Measurements from ENCODE around the gene TST. TPM values are rescaled to one million over a fixed set of nuclear protein-coding genes. Genes with fewer than 3 reads are reported as not detected.
"Not testable (repeated sequence)": the region's sequence is repeated elsewhere in the genome, so short reads cannot be mapped to it uniquely, and the experiment has no call there.

The TST gene
- total and polyA plus RNA-seq, 2 donors (not counting 1 experiment from before 2014, with no cell fraction given): 12.7 to 21.6 TPM

GRCh38 chr22:36997746-36998145 is 21.5 kb downstream of the TST start:
- H3K27ac ChIP-seq (ENCODE audit: insufficient read depth, low read length): no peak overlapping the region
- H3K36me3 ChIP-seq (ENCODE audit: control insufficient read depth, insufficient read depth, low read length): no peaks in the 10 kb centered on the region
- no peak overlapping the region for H3K9ac ChIP-seq (ENCODE audit: insufficient read depth, low read length)
- H3K79me2 ChIP-seq (ENCODE audit: control insufficient read depth, insufficient read depth, low read length): no peaks in the 10 kb centered on the region
- no peak overlapping the region for H2AFZ ChIP-seq (ENCODE audit: low read length)
- H4K20me1 ChIP-seq (ENCODE audit: control insufficient read depth, extremely low read depth, insufficient read depth, low read length): no peaks in the 10 kb centered on the region
- TF ChIP-seq EZH2 (IDR thresholded peaks at IDR 0.05; ENCODE audit: low read length, missing control alignments): no peak
- TF ChIP-seq, protein P1, sequence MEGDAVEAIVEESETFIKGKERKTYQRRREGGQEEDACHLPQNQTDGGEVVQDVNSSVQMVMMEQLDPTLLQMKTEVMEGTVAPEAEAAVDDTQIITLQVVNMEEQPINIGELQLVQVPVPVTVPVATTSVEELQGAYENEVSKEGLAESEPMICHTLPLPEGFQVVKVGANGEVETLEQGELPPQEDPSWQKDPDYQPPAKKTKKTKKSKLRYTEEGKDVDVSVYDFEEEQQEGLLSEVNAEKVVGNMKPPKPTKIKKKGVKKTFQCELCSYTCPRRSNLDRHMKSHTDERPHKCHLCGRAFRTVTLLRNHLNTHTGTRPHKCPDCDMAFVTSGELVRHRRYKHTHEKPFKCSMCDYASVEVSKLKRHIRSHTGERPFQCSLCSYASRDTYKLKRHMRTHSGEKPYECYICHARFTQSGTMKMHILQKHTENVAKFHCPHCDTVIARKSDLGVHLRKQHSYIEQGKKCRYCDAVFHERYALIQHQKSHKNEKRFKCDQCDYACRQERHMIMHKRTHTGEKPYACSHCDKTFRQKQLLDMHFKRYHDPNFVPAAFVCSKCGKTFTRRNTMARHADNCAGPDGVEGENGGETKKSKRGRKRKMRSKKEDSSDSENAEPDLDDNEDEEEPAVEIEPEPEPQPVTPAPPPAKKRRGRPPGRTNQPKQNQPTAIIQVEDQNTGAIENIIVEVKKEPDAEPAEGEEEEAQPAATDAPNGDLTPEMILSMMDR (conservative IDR thresholded peaks at IDR 0.05 in 1 of 2, IDR thresholded peaks at IDR 0.05 in 1 of 2; ENCODE audit: low read depth in 1 of 2, low read length in 2 of 2): no peak
- H3K27me3 ChIP-seq (ENCODE audit: control insufficient read depth, insufficient read depth, low read length): peaks cover 8% of the 10 kb centered on the region
- H3K4me2 ChIP-seq (ENCODE audit: extremely low read depth, insufficient read depth, low read length): no peak overlapping the region
- H3K4me3 ChIP-seq (replicated peaks in 1 of 4; ENCODE audit: control extremely low read depth in 1 of 4, insufficient read depth in 1 of 4, low read depth in 3 of 4, low read length in 4 of 4): no peak overlapping the region
- DNase-seq (ENCODE audit: low read depth in 2 of 2): no peak
- H3K9me3 ChIP-seq (ENCODE audit: control insufficient read depth, insufficient read depth, low read depth, low read length): no peaks in the 10 kb centered on the region
- no peaks in the 10 kb centered on the region for H3K4me1 ChIP-seq (ENCODE audit: control insufficient read depth, extremely low read depth, insufficient read depth, low read length)

GRCh38 chr22:36991206-36991605 is 28.0 kb downstream of the TST start:
- no peak overlapping the region for H3K4me3 ChIP-seq (replicated peaks in 1 of 4; ENCODE audit: control extremely low read depth in 1 of 4, insufficient read depth in 1 of 4, low read depth in 3 of 4, low read length in 4 of 4)
- TF ChIP-seq EZH2 (IDR thresholded peaks at IDR 0.05; ENCODE audit: low read length, missing control alignments): no peak
- TF ChIP-seq, protein P1 (conservative IDR thresholded peaks at IDR 0.05 in 1 of 2, IDR thresholded peaks at IDR 0.05 in 1 of 2; ENCODE audit: low read depth in 1 of 2, low read length in 2 of 2): no peak

DNA sequence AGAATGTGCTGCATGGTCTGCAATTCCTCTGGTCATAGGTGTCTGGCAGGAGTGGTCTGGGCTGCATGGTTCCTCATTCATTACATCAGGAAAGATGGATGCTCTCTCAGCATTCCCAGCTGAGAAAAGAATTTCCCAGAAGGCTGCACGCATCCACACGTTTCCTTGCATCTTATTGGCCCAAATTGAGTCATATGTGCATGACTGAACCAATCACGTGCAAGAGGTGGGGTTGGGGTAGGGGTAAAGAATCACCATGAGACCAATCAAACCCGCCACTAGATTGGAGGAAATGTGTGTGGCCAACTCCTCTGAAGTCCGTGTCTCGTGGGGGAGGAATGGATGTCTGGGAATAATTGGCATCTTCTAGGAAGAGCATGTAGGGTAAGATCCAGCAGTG is 28.8 kb downstream of the TST start:
- H3K4me1 ChIP-seq (ENCODE audit: control insufficient read depth, extremely low read depth, insufficient read depth, low read length): no peaks in the 10 kb centered on the region
- H2AFZ ChIP-seq (ENCODE audit: low read length): no peak overlapping the region
- no peaks in the 10 kb centered on the region for H3K9me3 ChIP-seq (ENCODE audit: control insufficient read depth, insufficient read depth, low read depth, low read length)
- no peak overlapping the region for H3K4me2 ChIP-seq (ENCODE audit: extremely low read depth, insufficient read depth, low read length)
- H3K27me3 ChIP-seq (ENCODE audit: control insufficient read depth, insufficient read depth, low read length): peaks cover 4% of the 10 kb centered on the region
- no peaks in the 10 kb centered on the region for H4K20me1 ChIP-seq (ENCODE audit: control insufficient read depth, extremely low read depth, insufficient read depth, low read length)
- H3K36me3 ChIP-seq (ENCODE audit: control insufficient read depth, insufficient read depth, low read length): no peaks in the 10 kb centered on the region
- no peaks in the 10 kb centered on the region for H3K79me2 ChIP-seq (ENCODE audit: control insufficient read depth, insufficient read depth, low read length)
- H3K9ac ChIP-seq (ENCODE audit: insufficient read depth, low read length): no peak overlapping the region
- H3K4me3 ChIP-seq (replicated peaks in 1 of 4; ENCODE audit: control extremely low read depth in 1 of 4, insufficient read depth in 1 of 4, low read depth in 3 of 4, low read length in 4 of 4): no peak overlapping the region
- H3K27ac ChIP-seq (ENCODE audit: insufficient read depth, low read length): no peak overlapping the region
- no peak for DNase-seq (ENCODE audit: low read depth in 2 of 2)
- TF ChIP-seq, protein P1 (conservative IDR thresholded peaks at IDR 0.05 in 1 of 2, IDR thresholded peaks at IDR 0.05 in 1 of 2; ENCODE audit: low read depth in 1 of 2, low read length in 2 of 2): no peak
- no peak for TF ChIP-seq EZH2 (IDR thresholded peaks at IDR 0.05; ENCODE audit: low read length, missing control alignments)

More at GRCh38 chr22:36991206-36991605, 28.0 kb downstream of the TST start:
- Histone ChIP-seq H3K27ac (ENCODE audit: insufficient read depth, low read length) (no peak overlapping the region), H2AFZ (ENCODE audit: low read length) (no peak overlapping the region), H3K9me3 (ENCODE audit: control insufficient read depth, insufficient read depth, low read depth, low read length) (no peaks in the 10 kb centered on the region), H3K4me2 (ENCODE audit: extremely low read depth, insufficient read depth, low read length) (no peak overlapping the region), H3K36me3 (ENCODE audit: control insufficient read depth, insufficient read depth, low read length) (no peaks in the 10 kb centered on the region), H3K79me2 (ENCODE audit: control insufficient read depth, insufficient read depth, low read length) (no peaks in the 10 kb centered on the region), H3K27me3 (ENCODE audit: control insufficient read depth, insufficient read depth, low read length) (peaks cover 4% of the 10 kb centered on the region), H3K4me1 (ENCODE audit: control insufficient read depth, extremely low read depth, insufficient read depth, low read length) (no peaks in the 10 kb centered on the region), H4K20me1 (ENCODE audit: control insufficient read depth, extremely low read depth, insufficient read depth, low read length) (no peaks in the 10 kb centered on the region), H3K9ac (ENCODE audit: insufficient read depth, low read length) (no peak overlapping the region)
- DNase-seq (ENCODE audit: low read depth in 2 of 2): no peak

DNA sequence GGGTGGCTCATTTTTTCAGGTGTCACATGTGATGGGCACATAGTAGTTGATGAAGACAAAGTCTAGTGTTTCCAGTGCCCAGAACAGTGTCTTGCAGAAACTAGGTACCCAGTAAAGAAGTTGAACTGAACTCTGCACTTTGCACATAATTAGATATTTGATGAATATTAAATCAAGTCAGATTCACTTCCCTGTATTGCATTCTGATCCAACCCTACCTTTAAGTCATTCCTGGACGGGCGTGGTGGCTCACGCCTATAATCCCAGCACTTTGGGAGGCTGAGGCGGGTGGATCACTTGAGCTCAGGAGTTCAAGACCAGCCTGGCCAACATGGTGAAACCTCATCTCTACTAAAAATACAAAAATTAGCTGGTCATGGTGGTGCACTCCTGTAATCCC is 30.2 kb downstream of the TST start:
- H3K4me2 ChIP-seq (ENCODE audit: extremely low read depth, insufficient read depth, low read length); H2AFZ ChIP-seq (ENCODE audit: low read length); H3K4me1 ChIP-seq (ENCODE audit: control insufficient read depth, extremely low read depth, insufficient read depth, low read length); H3K4me3 ChIP-seq (replicated peaks in 1 of 4; ENCODE audit: control extremely low read depth in 1 of 4, insufficient read depth in 1 of 4, low read depth in 3 of 4, low read length in 4 of 4); H3K27me3 ChIP-seq (ENCODE audit: control insufficient read depth, insufficient read depth, low read length); H3K9me3 ChIP-seq (ENCODE audit: control insufficient read depth, insufficient read depth, low read depth, low read length); H3K36me3 ChIP-seq (ENCODE audit: control insufficient read depth, insufficient read depth, low read length); H3K9ac ChIP-seq (ENCODE audit: insufficient read depth, low read length); H3K79me2 ChIP-seq (ENCODE audit: control insufficient read depth, insufficient read depth, low read length); H3K27ac ChIP-seq (ENCODE audit: insufficient read depth, low read length); DNase-seq (ENCODE audit: low read depth in 2 of 2); H4K20me1 ChIP-seq (ENCODE audit: control insufficient read depth, extremely low read depth, insufficient read depth, low read length): not testable (repeated sequence)

Data from fibroblast of lung (primary cell).